GM15510 (cell line): ENCODE data around the gene SNCB.

Source experiments
- POLR2A ChIP-seq: IDR thresholded peaks from 3 replicates; pipeline ENCODE4 v1.6.1; 2011; ENCODE audit warnings: borderline replicate concordance; ENCODE audit not compliant: insufficient read length; ENCODE audit errors: extremely low read depth

Gene SNCB

GRCh38 chr5:176593273-176593869, 37.0 kb downstream of the SNCB start:
- no peak for TF ChIP-seq POLR2A

GRCh38 chr5:176592573-176592972, 37.8 kb downstream of the SNCB start:
- TF ChIP-seq POLR2A = no peak

GRCh38 chr5:176590035-176590717, 40.2 kb downstream of the SNCB start:
- TF ChIP-seq POLR2A = no peak

- TF ChIP-seq POLR2A = no peak
These were observed 41.1 kb downstream of the SNCB start for GRCh38 chr5:176589039-176589769.

GRCh38 chr5:176588297-176588696, 42.0 kb downstream of the SNCB start:
- no peak for TF ChIP-seq POLR2A

- no peak for TF ChIP-seq POLR2A
These were observed 42.9 kb downstream of the SNCB start for GRCh38 chr5:176587398-176587797.

GRCh38 chr5:176583076-176583475, 47.3 kb downstream of the SNCB start:
- no peak for TF ChIP-seq POLR2A

- TF ChIP-seq POLR2A = no peak
These were observed 49.0 kb downstream of the SNCB start for GRCh38 chr5:176581361-176581760.

- no peak for TF ChIP-seq POLR2A
These were observed 51.0 kb downstream of the SNCB start for GRCh38 chr5:176579323-176579722.

- no peak for TF ChIP-seq POLR2A
These were observed 51.9 kb downstream of the SNCB start for GRCh38 chr5:176578391-176578808.

GRCh38 chr5:176577312-176578176, 52.8 kb downstream of the SNCB start:
- no peak for TF ChIP-seq POLR2A

- TF ChIP-seq POLR2A = no peak
These were observed 54.6 kb downstream of the SNCB start for GRCh38 chr5:176575488-176576422.

- no peak for TF ChIP-seq POLR2A
These were observed 55.3 kb downstream of the SNCB start for GRCh38 chr5:176575066-176575465.

GRCh38 chr5:176574297-176574591, 56.1 kb downstream of the SNCB start:
- TF ChIP-seq POLR2A = no peak

GRCh38 chr5:176573564-176574296, 56.6 kb downstream of the SNCB start:
- no peak for TF ChIP-seq POLR2A
